IMR-90 (cell line): Measurements from ENCODE around the gene FBXO34. TPM values are rescaled to one million over a fixed set of nuclear protein-coding genes. Genes with fewer than 3 reads are reported as not detected.

Source experiments
- ATAC-seq: fragments of 200-7000 bp; cut with Tn5 transposase; 2 replicates; pipeline ENCODE4 v1.9.1; 2020; ENCODE audit warnings: low read depth, mild to moderate bottlenecking, moderate library complexity
- BruUV-seq: library from RNA; stranded (reverse); fragments of 400-500 nt; replicated peaks from 2 replicates; lab custom pipeline; 2021; lab: Mats Ljungman, UMichigan
- CTCF ChIA-PET: fragments of 300-600 bp; formaldehyde crosslinking; extraction: SDS; loops from one replicate; lab custom pipeline; 2021; ENCODE audit warnings: antibody characterized with exemption; lab: Yijun Ruan, JAX
- POLR2A ChIA-PET: fragments of 300-600 bp; sonication (Branson Sonifier 250); formaldehyde crosslinking; loops from one replicate; lab custom pipeline; 2022; ENCODE audit warnings: antibody characterized with exemption; ENCODE audit not compliant: unreplicated experiment; lab: Charles Lee
- DNase-seq: peaks from one replicate; pipeline ENCODE4 v3.0.0; 2013
- H2AFZ ChIP-seq: replicated peaks from 2 replicates; pipeline ENCODE3; 2013; ENCODE audit warnings: low read length, mild to moderate bottlenecking; ENCODE audit not compliant: poor library complexity
- H2AK5ac ChIP-seq: 2 replicates; pipeline ENCODE4 v1.6.1; 2013; ENCODE audit warnings: low read depth, low read length, inconsistent platforms
- H2AK9ac ChIP-seq: replicated peaks from 2 replicates; pipeline ENCODE3; 2013; ENCODE audit warnings: mild to moderate bottlenecking, low read depth, low read length, moderate library complexity; ENCODE audit not compliant: poor library complexity
- H2BK120ac ChIP-seq: 2 replicates; pipeline ENCODE4 v1.6.1; 2013; ENCODE audit warnings: low read depth, low read length, inconsistent platforms
- H2BK15ac ChIP-seq: 3 replicates; pipeline ENCODE4 v1.6.1; 2013; ENCODE audit warnings: low read depth, low read length, inconsistent platforms
- H2BK20ac ChIP-seq: 2 replicates; pipeline ENCODE4 v1.6.1; 2013; ENCODE audit warnings: low read depth, mild to moderate bottlenecking, inconsistent platforms, low read length, moderate library complexity
- H2BK5ac ChIP-seq: 2 replicates; pipeline ENCODE4 v1.6.1; 2013; ENCODE audit warnings: mild to moderate bottlenecking, low read depth, low read length, inconsistent platforms; ENCODE audit not compliant: poor library complexity, severe bottlenecking
- H3K14ac ChIP-seq: replicated peaks from 2 replicates; pipeline ENCODE4 v1.6.1; 2013; ENCODE audit warnings: low read depth, low read length, inconsistent platforms
- H3K18ac ChIP-seq: 2 replicates; pipeline ENCODE4 v1.6.1; 2013; ENCODE audit warnings: low read depth, low read length, control low read depth
- H3K23ac ChIP-seq: 2 replicates; pipeline ENCODE4 v1.6.1; 2013; ENCODE audit warnings: low read depth, low read length, inconsistent platforms
- H3K27ac ChIP-seq: 2 replicates; pipeline ENCODE4 v1.5.1; 2013; ENCODE audit warnings: mild to moderate bottlenecking, control low read depth, low read length; ENCODE audit not compliant: insufficient read depth
- H3K27me3 ChIP-seq: 2 replicates; pipeline ENCODE4 v1.6.1; 2013; ENCODE audit warnings: low read length; ENCODE audit not compliant: control insufficient read depth, insufficient read depth
- H3K36me3 ChIP-seq: 2 replicates; pipeline ENCODE4 v1.6.1; 2013; ENCODE audit warnings: low read length, mixed read lengths; ENCODE audit not compliant: control insufficient read depth, insufficient read depth
- H3K4ac ChIP-seq: 2 replicates; pipeline ENCODE4 v1.6.1; 2013; ENCODE audit warnings: low read depth, low read length, inconsistent platforms
- H3K4me1 ChIP-seq: 2 replicates; pipeline ENCODE4 v1.6.1; 2013; ENCODE audit warnings: low read length, mixed read lengths; ENCODE audit not compliant: control insufficient read depth, insufficient read depth
- H3K4me2 ChIP-seq: 2 replicates; pipeline ENCODE4 v1.6.1; 2013; ENCODE audit warnings: low read depth, mild to moderate bottlenecking, control low read depth, low read length, moderate library complexity
- H3K4me3 ChIP-seq: 2 replicates; pipeline ENCODE4 v1.5.1; 2013; ENCODE audit warnings: low read depth, mild to moderate bottlenecking, control low read depth, low read length, moderate library complexity; ENCODE audit not compliant: insufficient read depth
- H3K56ac ChIP-seq: 2 replicates; pipeline ENCODE4 v1.6.1; 2013; ENCODE audit warnings: low read length, inconsistent platforms; ENCODE audit not compliant: insufficient read depth; ENCODE audit errors: extremely low read depth
- H3K79me1 ChIP-seq, 2 experiments: 2 replicates each; pipeline ENCODE4 v1.6.1; 2013; ENCODE audit warnings: low read length in 2 of 2, inconsistent platforms in 1 of 2, low read depth in 1 of 2
- H3K9ac ChIP-seq: 2 replicates; pipeline ENCODE4 v1.6.1; 2013; ENCODE audit warnings: low read depth, low read length, control low read depth
- H3K9me1 ChIP-seq: 2 replicates; pipeline ENCODE4 v1.6.1; 2013; ENCODE audit warnings: low read length, inconsistent platforms; ENCODE audit not compliant: insufficient read depth
- H3K9me3 ChIP-seq: 2 replicates; pipeline ENCODE4 v1.6.1; 2013; ENCODE audit warnings: low read length; ENCODE audit not compliant: control insufficient read depth, insufficient read depth
- H4K20me1 ChIP-seq: 2 replicates; pipeline ENCODE4 v1.6.1; 2013; ENCODE audit warnings: low read length, inconsistent platforms; ENCODE audit not compliant: insufficient read depth
- H4K5ac ChIP-seq: 2 replicates; pipeline ENCODE4 v1.6.1; 2013; ENCODE audit warnings: mild to moderate bottlenecking, low read depth, low read length, control low read depth
- H4K8ac ChIP-seq, 2 experiments: 2 replicates each; pipeline ENCODE4 v1.6.1; 2013; ENCODE audit warnings: low read depth in 2 of 2, low read length in 2 of 2, control low read depth in 1 of 2, inconsistent platforms in 1 of 2
- H4K91ac ChIP-seq: 2 replicates; pipeline ENCODE4 v1.6.1; 2013; ENCODE audit warnings: low read depth, low read length, inconsistent platforms; ENCODE audit not compliant: insufficient read depth
- MAZ ChIP-seq: IDR thresholded peaks from 2 replicates; pipeline ENCODE4 v1.6.1; 2012; ENCODE audit warnings: low read depth, mild to moderate bottlenecking, low read length, improper control_type of control experiment, moderate library complexity, borderline replicate concordance
- MXI1 ChIP-seq: IDR thresholded peaks from 2 replicates; pipeline ENCODE4 v1.6.1; 2012; ENCODE audit warnings: low read depth, mild to moderate bottlenecking, low read length, moderate library complexity, borderline replicate concordance
- RCOR1 ChIP-seq: IDR thresholded peaks from 2 replicates; pipeline ENCODE4 v1.6.1; 2012; ENCODE audit warnings: mild to moderate bottlenecking, low read length, improper control_type of control experiment; ENCODE audit not compliant: insufficient replicate concordance
- SMC3 ChIP-seq: fragments of 150-350 bp; IDR thresholded peaks from 2 replicates; pipeline ENCODE4 v1.6.1; 2016; ENCODE audit warnings: low read depth, mild to moderate bottlenecking, antibody characterized with exemption, low read length, moderate library complexity
- WGBS, 2 experiments: methylation state at CpG; one replicate each; pipeline versions ENCODE4 v1.1.5 to v1.1.7; 2013; ENCODE audit warnings: missing lambda C conversion rate in 2 of 2; ENCODE audit not compliant: insufficient read length in 1 of 2; ENCODE audit errors: extremely low coverage in 2 of 2; 5-methylcytosine and 5-hydroxymethylcytosine counted together
- dilution Hi-C: fragments of 300-500 bp; cut with HindIII; formaldehyde crosslinking; loops from one replicate; pipeline ENCODE4 v1.14.3; 2018; ENCODE audit warnings: low sequenced_read_pairs; ENCODE audit not compliant: unreplicated experiment
- in situ Hi-C: fragments of 300-500 bp; cut with MboI; formaldehyde crosslinking; loops from 3 replicates; pipeline ENCODE4 v1.14.3; 2019; ENCODE audit warnings: low sequenced_read_pairs, inconsistent platforms, mixed read lengths
- intact Hi-C: fragments of 100-400 bp; cut with micrococcal nuclease; formaldehyde crosslinking; loops from 2 replicates; pipeline ENCODE4 v1.10.0; 2022
- polyA plus RNA-seq, 3 experiments: library from polyadenylated mRNA; depleted of rRNA; stranded (reverse); fragments of >200 nt; gene quantifications; 2 replicates each; pipeline ENCODE4 v1.2.3, GENCODE V29; 2012; ENCODE audit warnings: low replicate concordance in 1 of 3
- total RNA-seq: library from RNA; depleted of rRNA; stranded (reverse); fragments of >200 nt; gene quantifications from 2 replicates; pipeline ENCODE4 v1.2.3, GENCODE V29; 2012

FBXO34 gene
- total and polyA plus RNA-seq, 2 of the 4 experiments (the other 2 are of a cell fraction): 15.4 to 35.1 TPM

GRCh38 chr14:55374771-55375170, 103.5 kb downstream of the FBXO34 start:
- H2BK20ac ChIP-seq: no peak overlapping the region
- no peak overlapping the region for H2AFZ ChIP-seq
- no peak overlapping the region for H4K8ac ChIP-seq
- no peak overlapping the region for H3K4ac ChIP-seq
- dilution Hi-C loops (no loop called here), in situ Hi-C loops (no loop called here), intact Hi-C loops (no loop called here)
- no peak overlapping the region for H4K91ac ChIP-seq
- TF ChIP-seq SMC3: no peak
- no peak for TF ChIP-seq RCOR1
- TF ChIP-seq MXI1: no peak
- TF ChIP-seq MAZ: no peak
- H3K14ac ChIP-seq: no peak overlapping the region
- ChIA-PET CTCF (interaction anchor here (0.6 to 1.6 kb wide), 2 partner anchors 31 to 129 kb away, joined by 3 to 5 read pairs; no protein-coding TSS in a partner anchor), POLR2A (no interaction called here)
- peaks cover 14% of the 10 kb centered on the region for H3K36me3 ChIP-seq
- DNase-seq (no peak), ATAC-seq (no peak)
- no peak overlapping the region for H3K4me3 ChIP-seq
- H3K27ac ChIP-seq: no peak overlapping the region
- BruUV-seq: no TSS peak
- no peak overlapping the region for H4K5ac ChIP-seq
- H3K9ac ChIP-seq: no peak overlapping the region
- no peak overlapping the region for H3K4me2 ChIP-seq
- no peaks in the 10 kb centered on the region for H4K20me1 ChIP-seq
- peaks cover 3% of the 10 kb centered on the region; the same call in 1 of the 2 replicates for H3K4me1 ChIP-seq
- no CpG with 5 or more reads among the region's 4 CpGs for WGBS, 2 experiments
- no peak overlapping the region for H2AK5ac ChIP-seq
- H3K18ac ChIP-seq: no peak overlapping the region
- H3K9me3 ChIP-seq: no peaks in the 10 kb centered on the region
- no peak overlapping the region for H2BK5ac ChIP-seq
- H3K27me3 ChIP-seq: no peaks in the 10 kb centered on the region
- H3K23ac ChIP-seq: no peak overlapping the region
- H3K79me1 ChIP-seq: 0 out of 4 replicates have a peak, but pooled peaks cover 3 to 4% of the 10 kb centered on the region in 2 experiments
- no peak overlapping the region for H2BK15ac ChIP-seq
- H2BK120ac ChIP-seq: no peak overlapping the region
- H3K56ac ChIP-seq: no peak overlapping the region
- no peak overlapping the region for H2AK9ac ChIP-seq
- H3K9me1 ChIP-seq: no peaks in the 10 kb centered on the region
